Left renal pelvis (tissue), 4 donors: ENCODE results near the gene TRAPPC5. TPM values are rescaled to one million over a fixed set of nuclear protein-coding genes. Genes with fewer than 3 reads are reported as not detected.

Experiments
- DNase-seq, 4 donors: peaks; one replicate each; pipeline ENCODE4 v3.0.0-alpha.2; 2013; ENCODE audit warnings: low read depth in 4 of 4, low spot score in 3 of 4
- polyA plus RNA-seq, 4 donors: library from polyadenylated mRNA; unstranded; fragments of 120-200 nt; gene quantifications; one replicate each; pipeline ENCODE4 v1.2.1, GENCODE V29; 2013; ENCODE audit not compliant: insufficient read length in 4 of 4

The TRAPPC5 gene
- polyA plus RNA-seq, 4 donors: 34.1 to 65.4 (median 41.0) TPM

DNA sequence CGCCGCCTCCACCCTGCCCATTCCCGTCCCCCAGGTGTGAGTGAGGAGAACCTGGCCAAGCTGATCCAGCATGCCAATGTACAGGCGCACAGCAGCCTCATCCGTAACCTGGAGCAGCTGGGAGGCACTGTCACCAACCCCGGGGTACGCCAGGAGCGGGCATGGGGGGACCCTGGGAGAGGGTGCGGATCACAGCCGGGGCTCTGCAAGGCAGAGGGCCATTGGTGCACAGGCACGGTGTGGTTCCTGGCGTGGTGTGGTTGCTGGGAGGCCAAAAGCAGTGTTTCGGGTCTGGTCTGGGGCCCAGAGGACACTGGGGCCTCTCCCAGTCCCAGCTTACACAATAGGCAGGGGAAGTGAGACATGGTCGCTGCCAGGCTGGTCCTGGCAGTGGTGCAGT lies 35.5 kb upstream of the TRAPPC5 start:
- no peak for DNase-seq

- no peak for DNase-seq
These were observed 34.8 kb upstream of the TRAPPC5 start for GRCh38 chr19:7645656-7646425.

GRCh38 chr19:7646426-7646700 lies 34.3 kb upstream of the TRAPPC5 start:
- DNase-seq: no peak

DNA sequence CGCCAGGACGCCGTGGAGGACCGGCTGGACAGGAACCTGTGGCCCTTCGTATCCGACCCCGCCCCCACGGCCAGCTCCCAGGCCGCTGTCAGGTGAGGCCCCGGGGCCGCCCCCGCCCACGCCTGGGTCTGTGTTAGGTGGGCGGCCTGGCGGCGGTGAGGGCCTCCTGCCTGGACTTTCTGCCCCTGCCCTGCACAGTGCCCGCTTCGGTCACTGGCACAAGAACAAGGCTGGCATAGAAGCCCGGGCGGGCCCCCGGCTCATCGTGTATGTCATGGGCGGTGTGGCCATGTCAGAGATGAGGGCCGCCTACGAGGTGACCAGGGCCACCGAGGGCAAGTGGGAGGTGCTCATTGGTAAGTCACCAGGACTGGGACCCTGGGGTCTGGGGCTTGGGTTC lies 33.5 kb upstream of the TRAPPC5 start:
- no peak for DNase-seq

DNA sequence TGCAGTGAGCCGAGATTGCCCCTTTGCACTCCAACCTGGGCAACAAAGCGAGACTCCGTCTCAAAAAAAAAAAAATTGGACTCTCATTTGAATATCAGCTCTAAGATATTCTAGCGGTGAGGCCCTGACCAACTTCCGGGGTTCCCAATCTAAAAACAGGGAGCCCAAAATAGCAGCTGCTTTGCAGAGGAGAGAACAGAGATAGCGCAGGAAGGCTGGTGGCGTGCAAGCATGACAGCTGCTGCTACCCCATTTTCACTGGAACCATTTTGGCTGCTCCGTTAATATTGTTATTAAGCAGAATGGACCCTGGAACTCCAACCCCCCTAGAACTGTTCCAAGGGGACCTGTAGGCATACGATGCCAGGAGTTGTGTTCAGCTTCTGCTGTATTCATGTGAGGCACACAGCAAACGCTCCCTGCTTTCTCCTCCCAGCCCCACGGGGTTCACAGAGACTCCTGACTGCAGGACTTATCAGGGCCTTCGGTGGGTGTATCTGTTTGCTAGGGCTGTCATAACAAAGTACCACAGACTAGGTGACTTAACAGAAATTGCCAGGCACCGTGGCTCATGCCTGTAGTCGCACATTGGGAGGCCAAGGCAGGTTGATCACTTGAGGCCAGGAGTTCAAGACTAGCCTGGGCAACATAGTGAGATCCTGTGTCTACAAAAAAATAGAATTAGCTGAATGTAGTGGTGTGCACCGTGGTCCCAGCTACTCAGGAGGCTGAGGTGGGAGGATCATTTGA lies 32.2 kb upstream of the TRAPPC5 start:
- no peak for DNase-seq

DNA sequence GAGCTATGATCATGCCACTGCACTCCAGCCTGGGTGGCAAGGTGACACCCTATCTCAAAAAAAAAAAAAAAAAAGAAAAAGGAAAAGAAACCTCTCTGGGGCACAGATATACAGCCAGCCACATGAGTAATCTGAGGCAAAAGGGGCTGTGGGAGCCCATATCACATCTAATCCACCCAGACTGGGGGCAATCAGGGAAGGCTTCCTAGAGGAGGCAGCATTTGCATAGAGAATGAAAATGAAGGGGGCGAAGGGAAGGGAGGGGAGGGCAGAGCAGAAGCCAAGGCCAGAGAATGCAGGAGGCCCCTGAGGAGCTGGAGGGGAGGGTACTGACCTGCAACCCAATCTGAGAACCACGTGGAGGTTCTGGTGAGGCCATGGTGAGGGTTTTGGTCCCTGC lies 30.5 kb upstream of the TRAPPC5 start:
- no peak for DNase-seq

DNA sequence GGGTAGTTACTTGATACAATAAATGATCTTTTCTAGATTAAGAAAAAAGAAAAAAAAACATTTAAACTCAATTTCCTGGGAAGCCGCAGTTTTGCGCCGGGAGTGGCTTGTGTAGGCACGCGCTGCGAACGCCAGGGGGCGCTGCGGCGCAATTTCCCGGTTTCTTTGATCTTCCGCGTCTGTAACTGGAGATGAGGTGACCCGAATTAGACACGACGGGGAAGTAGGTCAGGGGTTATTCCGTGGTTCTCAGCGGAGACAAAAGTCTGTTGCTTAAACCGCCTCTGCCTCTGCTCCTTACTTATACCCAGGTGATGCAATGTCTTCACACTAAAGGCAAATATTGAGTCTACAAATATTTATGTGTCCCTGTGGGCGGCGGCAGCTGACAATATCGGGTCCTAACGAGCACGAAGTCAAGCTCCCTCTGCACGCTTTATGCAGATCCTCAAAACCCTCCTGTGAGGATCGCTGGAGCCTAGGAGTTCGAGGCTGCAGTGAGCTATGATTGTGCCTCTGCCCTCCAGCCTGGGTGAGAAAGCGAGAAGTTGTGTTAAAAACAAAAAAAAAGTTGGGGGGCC lies 28.5 kb upstream of the TRAPPC5 start:
- peak; percentile 43 to 71 (median 60) for DNase-seq

- no peak for DNase-seq
These were observed 26.2 kb upstream of the TRAPPC5 start for GRCh38 chr19:7654401-7654800.

GRCh38 chr19:7655581-7655980 lies 25.1 kb upstream of the TRAPPC5 start:
- no peak for DNase-seq

- no peak for DNase-seq
These were observed 23.4 kb upstream of the TRAPPC5 start for GRCh38 chr19:7657131-7657751.

GRCh38 chr19:7658219-7658686 lies 22.4 kb upstream of the TRAPPC5 start:
- no peak for DNase-seq

DNA sequence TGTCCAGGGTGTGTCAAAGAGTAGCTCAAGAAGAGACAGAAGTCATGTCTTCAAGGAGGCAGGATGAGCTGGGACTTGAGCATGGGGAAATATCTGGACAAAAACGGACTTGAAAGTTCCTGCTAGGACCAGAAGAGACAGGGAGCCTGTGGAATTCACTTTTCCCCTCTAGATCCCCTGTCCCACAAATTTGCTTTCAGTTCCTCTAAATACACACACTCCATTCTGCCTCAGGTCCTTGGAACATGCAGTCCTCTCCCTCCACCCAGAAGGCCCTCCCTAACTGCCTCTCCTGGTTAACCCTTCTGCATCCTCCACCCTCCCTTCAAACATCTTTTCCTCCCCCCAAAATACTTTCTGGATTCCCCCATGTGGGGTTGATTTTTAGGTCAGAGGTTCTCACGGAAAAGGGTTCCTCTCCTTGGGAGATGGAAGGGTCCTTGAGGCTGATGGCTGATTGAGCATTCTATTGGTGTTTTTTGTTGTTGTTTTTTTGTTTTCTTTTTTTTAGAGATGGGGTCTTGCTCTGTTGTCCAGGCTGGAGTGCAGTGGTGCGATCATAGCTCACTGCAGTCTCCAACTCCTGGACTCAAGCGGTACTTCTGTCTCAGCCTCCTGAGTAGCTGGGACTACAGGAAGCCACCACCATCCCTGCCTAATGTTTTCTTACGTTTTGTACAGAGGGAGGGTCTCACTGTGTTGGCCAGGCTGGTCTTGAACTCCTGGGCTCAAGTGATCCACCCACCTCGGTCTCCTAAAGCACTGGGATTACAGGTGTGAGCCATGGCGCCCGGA lies 18.7 kb upstream of the TRAPPC5 start:
- DNase-seq: no peak

- no peak for DNase-seq
These were observed 18.0 kb upstream of the TRAPPC5 start for GRCh38 chr19:7662657-7663056.

- DNase-seq: no peak
These were observed 16.9 kb upstream of the TRAPPC5 start for GRCh38 chr19:7663706-7664105.

DNA sequence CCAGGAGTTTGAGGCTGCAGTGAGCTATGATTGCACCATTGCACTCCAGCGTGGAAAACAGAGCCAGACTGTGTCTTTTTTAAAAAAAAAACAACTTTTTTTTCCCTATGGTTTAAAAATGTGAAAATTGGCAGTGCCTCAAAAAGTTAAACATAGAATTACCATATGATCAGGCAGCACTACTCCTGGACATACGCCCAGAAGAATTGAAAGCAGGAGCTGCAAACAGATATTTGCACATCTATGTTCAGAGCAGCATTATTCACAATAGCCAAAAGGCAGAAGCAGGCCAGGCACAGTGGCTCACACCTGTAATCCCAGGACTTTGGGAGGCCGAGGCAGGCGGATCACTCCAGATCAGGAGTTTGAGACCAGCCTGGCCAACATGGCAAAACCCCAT lies 15.6 kb upstream of the TRAPPC5 start:
- no peak for DNase-seq

GRCh38 chr19:7668842-7669241 lies 11.8 kb upstream of the TRAPPC5 start, which contains the start of gene RETN:
Gene RETN (plus strand): TSS chr19:7669049. CDS start chr19:7669327, 278 bp downstream.
- no peak for DNase-seq

DNA sequence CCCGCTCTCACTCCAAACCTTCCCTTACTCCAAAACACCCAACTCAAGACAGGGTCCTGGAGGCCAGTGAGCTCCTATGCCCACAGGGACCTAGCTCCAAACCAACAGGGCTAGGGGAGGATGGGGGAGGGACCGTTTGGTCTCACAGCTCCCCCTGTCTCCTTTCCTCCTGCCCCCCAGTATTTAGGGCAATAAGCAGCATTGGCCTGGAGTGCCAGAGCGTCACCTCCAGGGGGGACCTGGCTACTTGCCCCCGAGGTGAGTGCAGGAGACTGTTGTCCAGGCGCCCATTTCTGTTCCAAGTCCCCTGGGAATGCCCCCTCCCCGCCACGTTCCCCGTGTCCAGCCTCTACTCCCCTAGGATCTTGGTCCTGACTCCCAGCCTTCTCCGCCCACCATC lies 11.0 kb upstream of the TRAPPC5 start:
- no peak for DNase-seq

DNA sequence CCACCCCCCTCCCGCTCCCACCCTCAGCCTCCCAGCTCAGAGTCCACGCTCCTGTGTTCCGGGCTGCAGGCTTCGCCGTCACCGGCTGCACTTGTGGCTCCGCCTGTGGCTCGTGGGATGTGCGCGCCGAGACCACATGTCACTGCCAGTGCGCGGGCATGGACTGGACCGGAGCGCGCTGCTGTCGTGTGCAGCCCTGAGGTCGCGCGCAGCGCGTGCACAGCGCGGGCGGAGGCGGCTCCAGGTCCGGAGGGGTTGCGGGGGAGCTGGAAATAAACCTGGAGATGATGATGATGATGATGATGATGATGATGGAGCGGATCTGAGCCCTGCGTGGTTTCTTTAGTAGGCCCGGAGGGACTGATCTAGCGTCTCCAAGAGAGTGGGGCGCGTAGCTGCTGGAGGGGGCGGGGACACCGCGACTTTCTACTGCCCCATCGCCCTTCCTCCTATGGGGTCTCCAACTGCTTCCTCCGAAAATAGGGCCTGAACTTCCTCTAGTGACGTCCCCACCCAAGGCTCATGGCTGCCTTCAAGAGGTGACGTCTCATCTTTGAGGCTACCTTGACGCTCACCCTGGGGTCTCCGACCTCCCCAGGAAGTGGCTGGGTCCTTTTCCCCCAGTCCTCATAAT lies 10.4 kb upstream of the TRAPPC5 start:
- DNase-seq: no peak

GRCh38 chr19:7670790-7671189 lies 9.8 kb upstream of the TRAPPC5 start:
- no peak for DNase-seq

- no peak for DNase-seq
These were observed 8.1 kb upstream of the TRAPPC5 start for GRCh38 chr19:7672522-7672921.
